ENCODE data around the gene TICAM1. TPM values are rescaled to one million over a fixed set of nuclear protein-coding genes. Genes with fewer than 3 reads are reported as not detected.
A peak's percentile ranks its signal among the peaks of the same experiment; 100 is the strongest.
"Not testable (repeated sequence)": the region's sequence is repeated elsewhere in the genome, so short reads cannot be mapped to it uniquely, and the experiment has no call there.

TICAM1 gene
- total RNA-seq, 1 donor, result 3.3 TPM

DNA sequence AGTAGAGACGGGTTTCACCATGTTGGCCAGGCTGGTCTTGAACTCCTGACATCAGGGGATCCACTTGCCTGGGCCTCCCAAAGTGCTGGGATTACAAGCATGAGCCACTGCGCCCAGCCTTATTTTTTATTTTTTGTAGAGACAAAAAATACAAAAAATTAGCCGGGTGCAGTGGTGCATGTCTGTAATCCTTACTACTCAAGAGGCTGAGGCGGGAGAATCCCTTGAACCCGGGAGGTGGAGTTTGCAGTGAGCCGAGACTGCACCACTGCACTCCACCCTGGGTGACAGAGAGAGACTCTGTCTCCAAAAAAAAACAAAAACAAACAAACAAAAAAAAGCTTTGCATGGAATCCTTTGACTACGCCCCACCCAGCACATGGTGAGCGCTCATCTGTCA, 22.0 kb upstream of the TICAM1 start:
- H3K9me3 ChIP-seq (ENCODE audit: low read depth, low read length); H2AFZ ChIP-seq (ENCODE audit: low read length); H3K27me3 ChIP-seq (ENCODE audit: insufficient read depth, low read length); H3K4me2 ChIP-seq (ENCODE audit: insufficient read depth, low read length); DNase-seq (ENCODE audit: insufficient read length, low spot score, missing footprints); H4K20me1 ChIP-seq (ENCODE audit: insufficient read depth, low read length); H3K4me3 ChIP-seq (ENCODE audit: insufficient read depth, low read length); H3K27ac ChIP-seq (ENCODE audit: low read depth, low read length); H3K4me1 ChIP-seq (ENCODE audit: insufficient read depth, low read length): not testable (repeated sequence)
- peaks cover 76% of the 10 kb centered on the region for H3K36me3 ChIP-seq (ENCODE audit: insufficient read depth, low read length)
- H3K79me2 ChIP-seq (ENCODE audit: insufficient read depth, low read length), result peaks cover 20% of the 10 kb centered on the region

DNA sequence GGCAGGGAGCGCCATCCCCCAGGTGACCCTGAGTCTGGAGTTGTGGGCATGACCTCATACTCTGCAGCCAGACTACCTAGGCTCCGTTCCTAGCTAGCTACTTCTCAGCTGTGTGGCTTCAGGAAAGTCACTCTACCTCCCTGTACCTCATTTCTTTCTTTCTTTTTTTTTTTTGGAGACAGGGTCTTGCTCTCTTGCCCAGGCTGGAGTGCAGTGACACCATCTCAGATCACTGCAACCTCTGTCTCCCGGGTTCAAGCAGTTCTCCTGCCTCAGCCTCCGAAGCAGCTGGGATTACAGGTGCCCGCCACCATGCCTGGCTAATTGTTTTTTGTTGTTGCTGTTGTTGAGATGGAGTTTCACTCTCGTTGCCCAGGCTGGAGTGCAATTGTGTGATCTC, 21.0 kb upstream of the TICAM1 start:
- Histone ChIP-seq H2AFZ (ENCODE audit: low read length) (no peak overlapping the region), H4K20me1 (ENCODE audit: insufficient read depth, low read length) (peaks cover 8% of the 10 kb centered on the region)
- TF ChIP-seq, protein P1, sequence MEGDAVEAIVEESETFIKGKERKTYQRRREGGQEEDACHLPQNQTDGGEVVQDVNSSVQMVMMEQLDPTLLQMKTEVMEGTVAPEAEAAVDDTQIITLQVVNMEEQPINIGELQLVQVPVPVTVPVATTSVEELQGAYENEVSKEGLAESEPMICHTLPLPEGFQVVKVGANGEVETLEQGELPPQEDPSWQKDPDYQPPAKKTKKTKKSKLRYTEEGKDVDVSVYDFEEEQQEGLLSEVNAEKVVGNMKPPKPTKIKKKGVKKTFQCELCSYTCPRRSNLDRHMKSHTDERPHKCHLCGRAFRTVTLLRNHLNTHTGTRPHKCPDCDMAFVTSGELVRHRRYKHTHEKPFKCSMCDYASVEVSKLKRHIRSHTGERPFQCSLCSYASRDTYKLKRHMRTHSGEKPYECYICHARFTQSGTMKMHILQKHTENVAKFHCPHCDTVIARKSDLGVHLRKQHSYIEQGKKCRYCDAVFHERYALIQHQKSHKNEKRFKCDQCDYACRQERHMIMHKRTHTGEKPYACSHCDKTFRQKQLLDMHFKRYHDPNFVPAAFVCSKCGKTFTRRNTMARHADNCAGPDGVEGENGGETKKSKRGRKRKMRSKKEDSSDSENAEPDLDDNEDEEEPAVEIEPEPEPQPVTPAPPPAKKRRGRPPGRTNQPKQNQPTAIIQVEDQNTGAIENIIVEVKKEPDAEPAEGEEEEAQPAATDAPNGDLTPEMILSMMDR (IDR thresholded peaks at IDR 0.05; ENCODE audit: extremely low read depth, low read depth, low read length), result no peak

GRCh38 chr19:4851551-4852290, 20.2 kb upstream of the TICAM1 start:
- H3K79me2 ChIP-seq (ENCODE audit: insufficient read depth, low read length), result peaks cover 19% of the 10 kb centered on the region
- H3K4me2 ChIP-seq (ENCODE audit: insufficient read depth, low read length), result no peak overlapping the region
- H3K9me3 ChIP-seq (ENCODE audit: low read depth, low read length), result no peaks in the 10 kb centered on the region
- no peak overlapping the region for H3K27ac ChIP-seq (ENCODE audit: low read depth, low read length)
- peaks cover 84% of the 10 kb centered on the region for H3K36me3 ChIP-seq (ENCODE audit: insufficient read depth, low read length)
- H3K4me1 ChIP-seq (ENCODE audit: insufficient read depth, low read length), result no peaks in the 10 kb centered on the region
- H3K4me3 ChIP-seq (ENCODE audit: insufficient read depth, low read length), result no peak overlapping the region
- peak; percentile 97 for DNase-seq (ENCODE audit: insufficient read length, low spot score, missing footprints)
- H4K20me1 ChIP-seq (ENCODE audit: insufficient read depth, low read length), result peaks cover 3% of the 10 kb centered on the region
- no peak overlapping the region for H2AFZ ChIP-seq (ENCODE audit: low read length)
- TF ChIP-seq, protein P1 (IDR thresholded peaks at IDR 0.05; ENCODE audit: extremely low read depth, low read depth, low read length), result peak; percentile 77
- H3K27me3 ChIP-seq (ENCODE audit: insufficient read depth, low read length), result no peaks in the 10 kb centered on the region

More for the DNA sequence above, 21.0 kb upstream of the TICAM1 start:
- Histone ChIP-seq H3K27ac (ENCODE audit: low read depth, low read length) (no peak overlapping the region), H3K4me1 (ENCODE audit: insufficient read depth, low read length) (no peaks in the 10 kb centered on the region), H3K27me3 (ENCODE audit: insufficient read depth, low read length) (no peaks in the 10 kb centered on the region), H3K9me3 (ENCODE audit: low read depth, low read length) (no peaks in the 10 kb centered on the region), H3K4me2 (ENCODE audit: insufficient read depth, low read length) (no peak overlapping the region), H3K79me2 (ENCODE audit: insufficient read depth, low read length) (peaks cover 24% of the 10 kb centered on the region), H3K36me3 (ENCODE audit: insufficient read depth, low read length) (peaks cover 84% of the 10 kb centered on the region), H3K4me3 (ENCODE audit: insufficient read depth, low read length) (no peak overlapping the region)
- peak; percentile 32 for DNase-seq (ENCODE audit: insufficient read length, low spot score, missing footprints)

DNA sequence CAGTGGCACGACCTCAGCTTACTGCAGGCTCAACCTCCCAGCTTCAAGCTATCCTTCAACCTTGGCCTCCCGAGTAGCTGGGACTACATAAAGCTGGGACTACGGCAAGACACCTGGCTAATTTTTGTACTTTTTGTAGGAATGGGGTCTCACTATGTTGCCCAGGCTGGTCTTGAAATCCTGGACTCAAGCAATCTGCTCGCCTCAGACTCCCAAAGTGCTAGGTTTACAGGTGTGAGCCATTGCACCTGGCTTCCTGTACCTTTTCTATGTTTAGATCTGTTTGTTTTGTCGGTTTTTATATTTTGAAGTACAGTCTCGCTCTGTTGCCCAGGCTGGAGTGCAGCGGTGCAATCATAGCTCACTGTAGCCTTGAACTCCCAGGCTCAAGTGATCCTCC, 17.5 kb upstream of the TICAM1 start:
- Histone ChIP-seq H2AFZ (ENCODE audit: low read length) (no peak overlapping the region), H3K9me3 (ENCODE audit: low read depth, low read length) (no peaks in the 10 kb centered on the region), H3K4me3 (ENCODE audit: insufficient read depth, low read length) (no peak overlapping the region), H3K27me3 (ENCODE audit: insufficient read depth, low read length) (no peaks in the 10 kb centered on the region), H3K36me3 (ENCODE audit: insufficient read depth, low read length) (peaks cover 81% of the 10 kb centered on the region), H3K4me1 (ENCODE audit: insufficient read depth, low read length) (no peaks in the 10 kb centered on the region), H3K79me2 (ENCODE audit: insufficient read depth, low read length) (peaks cover 15% of the 10 kb centered on the region), H3K27ac (ENCODE audit: low read depth, low read length) (no peak overlapping the region), H4K20me1 (ENCODE audit: insufficient read depth, low read length) (peaks cover 3% of the 10 kb centered on the region), H3K4me2 (ENCODE audit: insufficient read depth, low read length) (no peak overlapping the region)
- TF ChIP-seq, protein P1 (IDR thresholded peaks at IDR 0.05; ENCODE audit: extremely low read depth, low read depth, low read length), result no peak
- no peak for DNase-seq (ENCODE audit: insufficient read length, low spot score, missing footprints)

Measured in osteoblast (primary cell).